ENCODE results near the gene C11orf58. TPM values are rescaled to one million over a fixed set of nuclear protein-coding genes. Genes with fewer than 3 reads are reported as not detected.

Gene C11orf58
- total RNA-seq, 1 donor from 2014 or later: 152 TPM

GRCh38 chr11:16783321-16783801 is 44.9 kb downstream of the C11orf58 start:
- DNase-seq (ENCODE audit: low spot score): no peak
- intact Hi-C loops (cut with micrococcal nuclease): no loop called here
- Mint-ChIP-seq H3K4me1 (ENCODE audit: low read depth) (no peaks in the 10 kb centered on the region), H3K27ac (no peak overlapping the region), H3K9me3 (no peaks in the 10 kb centered on the region), H3K36me3 (ENCODE audit: low read depth) (no peaks in the 10 kb centered on the region), H3K4me3 (no peak overlapping the region), H3K27me3 (ENCODE audit: insufficient read depth) (peaks cover 2% of the 10 kb centered on the region)

- no peaks in the 10 kb centered on the region for H3K9me3 Mint-ChIP-seq
- DNase-seq (ENCODE audit: low spot score): no peak
- intact Hi-C loops (cut with micrococcal nuclease): loop anchor here (2.0 kb wide), 1 partner anchor 151 kb away; no protein-coding TSS in a partner anchor
- no peak overlapping the region for H3K27ac Mint-ChIP-seq
- H3K27me3 Mint-ChIP-seq (ENCODE audit: insufficient read depth): peaks cover 2% of the 10 kb centered on the region
- H3K4me1 Mint-ChIP-seq (ENCODE audit: low read depth): no peaks in the 10 kb centered on the region
- H3K36me3 Mint-ChIP-seq (ENCODE audit: low read depth): no peaks in the 10 kb centered on the region
- H3K4me3 Mint-ChIP-seq: no peak overlapping the region
Measured at GRCh38 chr11:16784097-16784496, 45.6 kb downstream of the C11orf58 start.

- Mint-ChIP-seq H3K4me3 (no peak overlapping the region), H3K27me3 (ENCODE audit: insufficient read depth) (peaks cover 2% of the 10 kb centered on the region), H3K9me3 (no peaks in the 10 kb centered on the region), H3K36me3 (ENCODE audit: low read depth) (no peaks in the 10 kb centered on the region), H3K4me1 (ENCODE audit: low read depth) (no peaks in the 10 kb centered on the region), H3K27ac (no peak overlapping the region)
- intact Hi-C loops (cut with micrococcal nuclease): loop anchor here (1.0 to 5.0 kb wide), 4 partner anchors 36 to 718 kb away; no protein-coding TSS in a partner anchor
- no peak for DNase-seq (ENCODE audit: low spot score)
Measured at GRCh38 chr11:16784666-16785065, 46.2 kb downstream of the C11orf58 start.

GRCh38 chr11:16785520-16786128 is 47.2 kb downstream of the C11orf58 start:
- intact Hi-C loops (cut with micrococcal nuclease): loop anchor here (1.0 to 5.0 kb wide), 4 partner anchors 35 to 717 kb away; no protein-coding TSS in a partner anchor
- no peaks in the 10 kb centered on the region for H3K36me3 Mint-ChIP-seq (ENCODE audit: low read depth)
- no peaks in the 10 kb centered on the region for H3K4me1 Mint-ChIP-seq (ENCODE audit: low read depth)
- peak; percentile 31 for DNase-seq (ENCODE audit: low spot score)
- H3K27me3 Mint-ChIP-seq (ENCODE audit: insufficient read depth): peaks cover 2% of the 10 kb centered on the region
- H3K4me3 Mint-ChIP-seq: no peak overlapping the region
- H3K27ac Mint-ChIP-seq: no peak overlapping the region
- no peaks in the 10 kb centered on the region for H3K9me3 Mint-ChIP-seq

- no peak for DNase-seq (ENCODE audit: low spot score)
- H3K36me3 Mint-ChIP-seq (ENCODE audit: low read depth): no peaks in the 10 kb centered on the region
- H3K9me3 Mint-ChIP-seq: no peaks in the 10 kb centered on the region
- no peaks in the 10 kb centered on the region for H3K4me1 Mint-ChIP-seq (ENCODE audit: low read depth)
- peaks cover 2% of the 10 kb centered on the region for H3K27me3 Mint-ChIP-seq (ENCODE audit: insufficient read depth)
- H3K4me3 Mint-ChIP-seq: no peak overlapping the region
- H3K27ac Mint-ChIP-seq: no peak overlapping the region
- intact Hi-C loops (cut with micrococcal nuclease): loop anchor here (5.0 kb wide), 1 partner anchor 716 kb away; no protein-coding TSS in a partner anchor
Measured at GRCh38 chr11:16786131-16786530, 47.7 kb downstream of the C11orf58 start.

GRCh38 chr11:16787035-16787742 is 48.7 kb downstream of the C11orf58 start:
- Mint-ChIP-seq H3K27me3 (ENCODE audit: insufficient read depth) (peaks cover 2% of the 10 kb centered on the region), H3K36me3 (ENCODE audit: low read depth) (no peaks in the 10 kb centered on the region), H3K4me1 (ENCODE audit: low read depth) (peaks cover 9% of the 10 kb centered on the region), H3K27ac (no peak overlapping the region), H3K4me3 (no peak overlapping the region), H3K9me3 (no peaks in the 10 kb centered on the region)
- DNase-seq (ENCODE audit: low spot score): no peak
- intact Hi-C loops (cut with micrococcal nuclease): loop anchor here (5.0 kb wide), 1 partner anchor 715 kb away; no protein-coding TSS in a partner anchor

GRCh38 chr11:16788141-16789062 is 50.0 kb downstream of the C11orf58 start:
- Mint-ChIP-seq H3K9me3 (no peaks in the 10 kb centered on the region), H3K27ac (no peak overlapping the region), H3K36me3 (ENCODE audit: low read depth) (no peaks in the 10 kb centered on the region), H3K4me1 (ENCODE audit: low read depth) (peaks cover 9% of the 10 kb centered on the region), H3K27me3 (ENCODE audit: insufficient read depth) (peaks cover 4% of the 10 kb centered on the region), H3K4me3 (no peak overlapping the region)
- intact Hi-C loops (cut with micrococcal nuclease): loop anchor here (1.0 to 5.0 kb wide), 2 partner anchors 147 to 714 kb away; no protein-coding TSS in a partner anchor
- DNase-seq (ENCODE audit: low spot score): peak; percentile 7

GRCh38 chr11:16789063-16789420 is 50.6 kb downstream of the C11orf58 start:
- no peak for DNase-seq (ENCODE audit: low spot score)
- Mint-ChIP-seq H3K9me3 (no peaks in the 10 kb centered on the region), H3K4me1 (ENCODE audit: low read depth) (peaks cover 9% of the 10 kb centered on the region), H3K27ac (no peak overlapping the region), H3K36me3 (ENCODE audit: low read depth) (no peaks in the 10 kb centered on the region), H3K4me3 (no peak overlapping the region), H3K27me3 (ENCODE audit: insufficient read depth) (peaks cover 4% of the 10 kb centered on the region)
- intact Hi-C loops (cut with micrococcal nuclease): loop anchor here (5.0 kb wide), 1 partner anchor 713 kb away; no protein-coding TSS in a partner anchor

GRCh38 chr11:16789560-16790485 is 51.4 kb downstream of the C11orf58 start:
- Mint-ChIP-seq H3K9me3 (no peaks in the 10 kb centered on the region), H3K27ac (no peak overlapping the region), H3K4me1 (ENCODE audit: low read depth) (peaks cover 10% of the 10 kb centered on the region), H3K4me3 (no peak overlapping the region), H3K27me3 (ENCODE audit: insufficient read depth) (peaks cover 4% of the 10 kb centered on the region), H3K36me3 (ENCODE audit: low read depth) (no peaks in the 10 kb centered on the region)
- intact Hi-C loops (cut with micrococcal nuclease): loop anchor here (5.0 kb wide), 1 partner anchor 712 kb away; no protein-coding TSS in a partner anchor
- DNase-seq (ENCODE audit: low spot score): no peak

GRCh38 chr11:16790486-16791190 is 52.2 kb downstream of the C11orf58 start:
- no peak overlapping the region for H3K27ac Mint-ChIP-seq
- H3K9me3 Mint-ChIP-seq: no peaks in the 10 kb centered on the region
- peaks cover 3% of the 10 kb centered on the region for H3K36me3 Mint-ChIP-seq (ENCODE audit: low read depth)
- H3K27me3 Mint-ChIP-seq (ENCODE audit: insufficient read depth): peaks cover 4% of the 10 kb centered on the region
- no peak overlapping the region for H3K4me3 Mint-ChIP-seq
- H3K4me1 Mint-ChIP-seq (ENCODE audit: low read depth): peaks cover 17% of the 10 kb centered on the region
- DNase-seq (ENCODE audit: low spot score): no peak
- intact Hi-C loops (cut with micrococcal nuclease): no loop called here

GRCh38 chr11:16791191-16791961 is 52.9 kb downstream of the C11orf58 start:
- H3K9me3 Mint-ChIP-seq: no peaks in the 10 kb centered on the region
- no peak overlapping the region for H3K4me3 Mint-ChIP-seq
- intact Hi-C loops (cut with micrococcal nuclease): no loop called here
- peaks cover 4% of the 10 kb centered on the region for H3K36me3 Mint-ChIP-seq (ENCODE audit: low read depth)
- H3K27me3 Mint-ChIP-seq (ENCODE audit: insufficient read depth): peaks cover 2% of the 10 kb centered on the region
- peaks cover 17% of the 10 kb centered on the region for H3K4me1 Mint-ChIP-seq (ENCODE audit: low read depth)
- no peak for DNase-seq (ENCODE audit: low spot score)
- peak overlapping the region; percentile 56 for H3K27ac Mint-ChIP-seq

Measured in activated T-helper 1 cell treated with anti-CD3 and anti-CD28 coated beads, Interleukin-12 subunit alpha, Interleukin-12 subunit beta, Interleukin-2, Interleukin-4 antibody, amounts not matched to agents 30 ng/mL and 10 ng/mL and 1 ng/mL, durations not matched to agents 14 hours and 24 hours and 36 hours (primary cell).